OCI-LY3 (cell line): ENCODE data around the gene MNX1.

ENCODE experiments used
- H2AFZ ChIP-seq: fragments of 200-600, 300-600 bp; shearing (Covaris generic); 2 replicates; pipeline ENCODE4 v1.6.0; 2014; ENCODE audit warnings: antibody characterized with exemption, low read depth, low read length
- H3K27ac ChIP-seq: fragments of 200-600, 300-600 bp; sonication (generic); 2 replicates; pipeline ENCODE4 v1.5.1; 2014; ENCODE audit warnings: mild to moderate bottlenecking, low read length, moderate library complexity, mixed read lengths
- H3K27me3 ChIP-seq: fragments of 200-600, 300-600 bp; sonication (generic); 2 replicates; pipeline ENCODE4 v1.6.1; 2014; ENCODE audit warnings: low read depth, low read length, mixed read lengths
- H3K36me3 ChIP-seq: fragments of 200-600, 300-600 bp; sonication (generic); replicated peaks from 2 replicates; pipeline ENCODE3; 2014; ENCODE audit warnings: low read depth, low read length, mixed read lengths
- H3K4me1 ChIP-seq: fragments of 300-600, 200-600 bp; sonication (generic); 2 replicates; pipeline ENCODE4 v1.6.1; 2014; ENCODE audit warnings: low read length, mixed read lengths
- H3K4me2 ChIP-seq: fragments of 200-600, 300-600 bp; sonication (generic); 2 replicates; pipeline ENCODE4 v1.6.1; 2014; ENCODE audit warnings: low read length, mixed read lengths
- H3K4me3 ChIP-seq: fragments of 300-600, 200-600 bp; sonication (generic); 2 replicates; pipeline ENCODE4 v1.5.1; 2014; ENCODE audit warnings: antibody characterized with exemption, mild to moderate bottlenecking, low read length, moderate library complexity
- H3K79me2 ChIP-seq: fragments of 300-600, 200-600 bp; shearing (Covaris generic); 2 replicates; pipeline ENCODE4 v1.6.1; 2014; ENCODE audit warnings: mild to moderate bottlenecking, low read length, mixed read lengths
- H3K9ac ChIP-seq: fragments of 300-600, 200-600 bp; shearing (Covaris generic); 2 replicates; pipeline ENCODE4 v1.6.0; 2014; ENCODE audit warnings: mild to moderate bottlenecking, low read length, moderate library complexity
- H3K9me3 ChIP-seq: fragments of 200-600, 300-600 bp; shearing (Covaris generic); 2 replicates; pipeline ENCODE4 v1.6.1; 2014; ENCODE audit warnings: low read length, mixed read lengths; ENCODE audit not compliant: insufficient read depth
- H4K20me1 ChIP-seq: fragments of 200-600, 300-600 bp; sonication (generic); 2 replicates; pipeline ENCODE4 v1.6.1; 2016; ENCODE audit warnings: low read length, mixed read lengths; ENCODE audit not compliant: insufficient read depth
- EZH2phosphoT487 ChIP-seq: fragments of 200-600 bp; shearing (Covaris generic); IDR thresholded peaks from 2 replicates; pipeline ENCODE4 v1.6.1; 2018; ENCODE audit warnings: antibody characterized with exemption, mixed run types, low read depth
- TF ChIP-seq, protein P1 (sequence below): fragments of 200-600, 300-600 bp; sonication (generic); IDR thresholded peaks from 2 replicates; pipeline ENCODE4 v1.5.1; 2014; ENCODE audit warnings: antibody characterized with exemption, low read length, low read depth

The MNX1 gene

GRCh38 chr7:156985101-156985992, 25.1 kb downstream of the MNX1 start:
- no peak overlapping the region for H3K9ac ChIP-seq
- H3K4me1 ChIP-seq: no peaks in the 10 kb centered on the region
- no peaks in the 10 kb centered on the region for H4K20me1 ChIP-seq
- H3K4me3 ChIP-seq: no peak overlapping the region
- H3K9me3 ChIP-seq: no peaks in the 10 kb centered on the region
- TF ChIP-seq, protein P1, sequence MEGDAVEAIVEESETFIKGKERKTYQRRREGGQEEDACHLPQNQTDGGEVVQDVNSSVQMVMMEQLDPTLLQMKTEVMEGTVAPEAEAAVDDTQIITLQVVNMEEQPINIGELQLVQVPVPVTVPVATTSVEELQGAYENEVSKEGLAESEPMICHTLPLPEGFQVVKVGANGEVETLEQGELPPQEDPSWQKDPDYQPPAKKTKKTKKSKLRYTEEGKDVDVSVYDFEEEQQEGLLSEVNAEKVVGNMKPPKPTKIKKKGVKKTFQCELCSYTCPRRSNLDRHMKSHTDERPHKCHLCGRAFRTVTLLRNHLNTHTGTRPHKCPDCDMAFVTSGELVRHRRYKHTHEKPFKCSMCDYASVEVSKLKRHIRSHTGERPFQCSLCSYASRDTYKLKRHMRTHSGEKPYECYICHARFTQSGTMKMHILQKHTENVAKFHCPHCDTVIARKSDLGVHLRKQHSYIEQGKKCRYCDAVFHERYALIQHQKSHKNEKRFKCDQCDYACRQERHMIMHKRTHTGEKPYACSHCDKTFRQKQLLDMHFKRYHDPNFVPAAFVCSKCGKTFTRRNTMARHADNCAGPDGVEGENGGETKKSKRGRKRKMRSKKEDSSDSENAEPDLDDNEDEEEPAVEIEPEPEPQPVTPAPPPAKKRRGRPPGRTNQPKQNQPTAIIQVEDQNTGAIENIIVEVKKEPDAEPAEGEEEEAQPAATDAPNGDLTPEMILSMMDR: no peak
- TF ChIP-seq EZH2phosphoT487: no peak
- no peak overlapping the region for H2AFZ ChIP-seq
- no peak overlapping the region for H3K4me2 ChIP-seq
- peaks cover 11% of the 10 kb centered on the region for H3K36me3 ChIP-seq
- no peaks in the 10 kb centered on the region for H3K79me2 ChIP-seq
- H3K27me3 ChIP-seq: no peaks in the 10 kb centered on the region
- no peak overlapping the region for H3K27ac ChIP-seq

DNA sequence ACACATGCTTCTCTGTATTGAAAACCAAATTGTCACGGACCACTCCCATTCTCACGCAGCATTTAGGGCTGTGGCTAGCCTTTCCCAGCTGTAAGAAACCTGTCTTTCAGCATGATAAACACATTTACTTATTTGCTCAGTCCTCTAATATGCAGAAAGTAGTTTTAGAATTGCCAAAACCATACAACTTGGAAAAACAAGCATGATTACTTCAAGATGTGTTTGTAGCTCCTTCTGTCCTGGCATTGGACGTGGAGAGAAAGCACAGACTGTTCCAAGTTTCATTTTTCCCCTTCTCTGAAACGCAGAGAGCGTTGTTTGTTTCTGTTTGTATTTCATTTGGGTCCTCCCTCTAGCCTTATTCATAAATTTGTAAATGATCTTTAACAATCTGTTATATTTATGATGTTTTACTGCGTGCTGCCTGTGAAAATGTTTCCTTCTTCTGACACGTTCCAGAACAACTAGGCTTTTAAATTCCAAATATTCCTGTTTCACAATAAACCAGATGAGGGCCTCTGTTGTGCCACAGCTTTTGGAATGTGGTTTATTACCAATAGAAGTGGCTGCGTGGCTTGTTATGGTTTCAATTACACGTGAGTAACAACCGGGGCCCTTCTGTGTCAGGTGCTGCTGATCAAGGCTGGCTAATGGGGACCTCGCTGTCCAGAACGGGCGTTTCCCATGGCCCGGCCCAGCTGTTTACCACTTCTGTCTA, 26.1 kb downstream of the MNX1 start:
- Histone ChIP-seq H2AFZ (no peak overlapping the region), H3K36me3 (peaks cover 17% of the 10 kb centered on the region), H3K4me2 (no peak overlapping the region), H3K9me3 (no peaks in the 10 kb centered on the region), H3K79me2 (no peaks in the 10 kb centered on the region), H4K20me1 (no peaks in the 10 kb centered on the region), H3K9ac (no peak overlapping the region), H3K27me3 (no peaks in the 10 kb centered on the region), H3K27ac (no peak overlapping the region), H3K4me1 (no peaks in the 10 kb centered on the region), H3K4me3 (no peak overlapping the region)
- TF ChIP-seq EZH2phosphoT487: no peak
- TF ChIP-seq, protein P1: no peak

- Histone ChIP-seq H3K4me1 (no peaks in the 10 kb centered on the region), H3K36me3 (peaks cover 40% of the 10 kb centered on the region), H3K27me3 (no peaks in the 10 kb centered on the region), H2AFZ (no peak overlapping the region), H4K20me1 (no peaks in the 10 kb centered on the region), H3K27ac (no peak overlapping the region), H3K9me3 (peaks cover 4% of the 10 kb centered on the region; the same call in 1 of the 2 replicates), H3K79me2 (no peaks in the 10 kb centered on the region), H3K9ac (no peak overlapping the region), H3K4me2 (no peak overlapping the region), H3K4me3 (no peak overlapping the region)
- TF ChIP-seq, protein P1: no peak
- TF ChIP-seq EZH2phosphoT487: no peak
Observed at GRCh38 chr7:156979711-156980110, 30.8 kb downstream of the MNX1 start.

DNA sequence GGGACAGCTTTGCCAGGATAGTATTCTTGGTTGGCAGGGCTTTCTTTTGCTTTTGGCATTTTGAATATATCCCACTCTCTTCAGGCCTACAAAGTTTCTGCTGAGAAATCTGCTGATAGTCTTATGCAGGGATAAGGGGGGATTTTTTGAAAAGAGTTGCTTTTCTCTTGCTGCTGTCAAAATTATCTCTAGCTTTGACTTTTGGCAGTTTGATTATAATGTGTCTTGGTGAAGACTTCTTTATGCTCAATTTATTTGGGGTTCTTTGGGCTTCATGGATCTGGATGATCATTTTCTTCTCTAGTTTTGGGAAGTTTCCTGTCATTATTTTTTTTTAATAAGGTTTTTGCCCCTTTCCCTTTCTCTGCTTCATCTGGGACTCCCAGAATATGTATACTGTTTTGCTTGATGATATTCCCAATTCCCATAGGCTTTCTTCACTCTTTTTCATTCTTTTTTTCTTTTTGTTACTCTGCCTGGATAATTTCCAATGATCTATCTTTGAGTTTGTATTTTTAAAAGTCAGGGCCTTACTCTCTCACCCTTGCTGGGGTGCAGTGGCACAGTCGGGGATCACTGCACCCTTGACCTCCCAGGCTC, 31.4 kb downstream of the MNX1 start:
- Histone ChIP-seq H3K36me3 (peaks cover 42% of the 10 kb centered on the region), H3K4me1 (no peaks in the 10 kb centered on the region), H3K4me3 (no peak overlapping the region), H4K20me1 (no peaks in the 10 kb centered on the region), H3K79me2 (no peaks in the 10 kb centered on the region), H3K27me3 (no peaks in the 10 kb centered on the region), H3K4me2 (no peak overlapping the region), H3K9me3 (peaks cover 4% of the 10 kb centered on the region; the same call in 1 of the 2 replicates), H3K9ac (no peak overlapping the region), H2AFZ (no peak overlapping the region), H3K27ac (no peak overlapping the region)
- TF ChIP-seq, protein P1: no peak
- TF ChIP-seq EZH2phosphoT487: no peak
